ENCODE results near the gene MAP1LC3C. TPM values are rescaled to one million over a fixed set of nuclear protein-coding genes. Genes with fewer than 3 reads are reported as not detected.
A peak's percentile ranks its signal among the peaks of the same experiment; 100 is the strongest.

MAP1LC3C gene
- 1 to 10 TPM in 1 of 4 donors, under 1 TPM in 1, not detected in 2; 0.85 to 6.7 TPM for total RNA-seq

DNA sequence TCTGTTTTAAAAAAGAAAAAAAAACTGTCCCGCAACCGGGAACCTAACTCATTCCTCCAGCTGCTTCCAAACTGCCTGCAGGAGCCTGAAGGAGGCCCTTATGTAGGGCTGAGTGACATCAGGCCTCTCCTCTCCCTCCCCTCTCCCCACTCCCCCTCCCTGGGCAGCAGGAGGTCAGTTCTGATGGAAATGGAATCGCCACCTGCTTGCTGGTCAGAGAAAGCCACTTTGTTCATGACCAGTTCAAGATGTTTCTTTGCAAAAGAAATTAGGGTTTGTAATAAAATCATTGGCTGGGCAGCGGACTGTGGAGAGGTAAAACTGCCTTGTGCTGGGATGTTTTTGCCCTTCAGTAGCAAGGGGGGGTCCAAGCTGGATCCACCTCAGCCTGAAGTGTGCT, at the start of gene MAP1LC3C:
Gene MAP1LC3C (minus strand): TSS at position 73 of the 400 bp plus-strand sequence. CDS start 90 bp downstream, outside the sequence.
- no peak for TF ChIP-seq POLR2A (IDR thresholded peaks at IDR 0.05)
- TF ChIP-seq, protein P1, sequence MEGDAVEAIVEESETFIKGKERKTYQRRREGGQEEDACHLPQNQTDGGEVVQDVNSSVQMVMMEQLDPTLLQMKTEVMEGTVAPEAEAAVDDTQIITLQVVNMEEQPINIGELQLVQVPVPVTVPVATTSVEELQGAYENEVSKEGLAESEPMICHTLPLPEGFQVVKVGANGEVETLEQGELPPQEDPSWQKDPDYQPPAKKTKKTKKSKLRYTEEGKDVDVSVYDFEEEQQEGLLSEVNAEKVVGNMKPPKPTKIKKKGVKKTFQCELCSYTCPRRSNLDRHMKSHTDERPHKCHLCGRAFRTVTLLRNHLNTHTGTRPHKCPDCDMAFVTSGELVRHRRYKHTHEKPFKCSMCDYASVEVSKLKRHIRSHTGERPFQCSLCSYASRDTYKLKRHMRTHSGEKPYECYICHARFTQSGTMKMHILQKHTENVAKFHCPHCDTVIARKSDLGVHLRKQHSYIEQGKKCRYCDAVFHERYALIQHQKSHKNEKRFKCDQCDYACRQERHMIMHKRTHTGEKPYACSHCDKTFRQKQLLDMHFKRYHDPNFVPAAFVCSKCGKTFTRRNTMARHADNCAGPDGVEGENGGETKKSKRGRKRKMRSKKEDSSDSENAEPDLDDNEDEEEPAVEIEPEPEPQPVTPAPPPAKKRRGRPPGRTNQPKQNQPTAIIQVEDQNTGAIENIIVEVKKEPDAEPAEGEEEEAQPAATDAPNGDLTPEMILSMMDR (IDR thresholded peaks at IDR 0.05): no peak
- Histone ChIP-seq H3K4me3 (peak within 1 kb of the TSS in 3 of 4 donors; percentile 10 to 58 (median 11)), H3K36me3 (no peaks in the 10 kb centered on the region), H3K9me3 (no peaks in the 10 kb centered on the region), H3K4me1 (peaks cover 0 to 12% (median 3%) of the 10 kb centered on the region in 3 donors), H3K27ac (peak within 1 kb of the TSS in 3 of 4 donors; percentile 11 to 38 (median 14)), H3K27me3 (peaks cover 0 to 4% (median 0%) of the 10 kb centered on the region in 4 donors)
- 49% methylated on average over 4 of the region's 4 CpGs for WGBS, 2 donors
- DNase-seq: no peak
- intact Hi-C loops (cut with DNase I): no loop called here

DNA sequence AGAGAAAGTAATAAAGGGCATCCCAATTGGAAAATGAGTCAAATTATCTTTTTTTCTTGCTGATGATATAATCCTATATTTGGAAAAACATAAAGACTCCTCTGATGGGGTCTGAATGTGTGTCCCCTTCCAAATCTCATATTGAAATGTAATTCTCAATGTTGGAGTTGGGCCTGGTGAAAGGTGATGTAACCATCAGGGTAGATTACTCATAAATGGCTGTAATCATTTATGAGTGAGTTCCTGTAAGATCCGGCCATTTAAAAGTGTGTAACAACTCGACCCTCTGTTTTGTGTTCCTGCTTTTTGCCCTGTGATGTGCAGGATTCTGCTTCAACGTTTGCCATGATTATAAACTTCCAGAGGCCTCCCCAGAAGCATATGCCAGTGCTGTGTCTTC, 44.3 kb upstream of the MAP1LC3C start:
- H3K27me3 ChIP-seq: no peaks in the 10 kb centered on the region
- H3K36me3 ChIP-seq: no peaks in the 10 kb centered on the region
- no peak for DNase-seq
- no peak for TF ChIP-seq POLR2A (IDR thresholded peaks at IDR 0.05)
- TF ChIP-seq, protein P1 (IDR thresholded peaks at IDR 0.05): no peak
- WGBS, 2 donors: 27 to 38% methylated on average over 3 of the region's 3 CpGs
- intact Hi-C loops (cut with DNase I): no loop called here
- no peak overlapping the region for H3K27ac ChIP-seq
- no peak overlapping the region for H3K4me3 ChIP-seq
- no peaks in the 10 kb centered on the region for H3K9me3 ChIP-seq
- no peaks in the 10 kb centered on the region for H3K4me1 ChIP-seq

DNA sequence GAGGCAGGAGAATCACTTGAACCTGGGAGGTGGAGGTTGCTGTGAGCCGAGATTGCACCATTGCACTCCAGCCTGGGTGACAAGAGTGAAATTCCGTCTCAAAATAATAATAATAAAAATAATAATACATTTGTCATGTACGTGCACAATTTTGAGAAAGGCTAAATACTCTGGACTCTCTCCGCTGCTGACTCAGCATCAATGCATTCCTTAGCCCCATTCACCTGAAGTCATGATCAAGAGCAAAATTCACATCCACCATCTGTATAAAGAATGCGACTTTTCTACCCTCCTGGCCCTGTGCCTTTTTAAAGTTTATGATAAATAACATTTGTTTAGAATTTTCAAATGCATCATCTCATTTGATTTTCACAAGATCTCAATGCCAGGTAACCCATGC, 35.5 kb upstream of the MAP1LC3C start:
- Histone ChIP-seq H3K4me3 (no peak overlapping the region), H3K9me3 (no peaks in the 10 kb centered on the region), H3K27ac (no peak overlapping the region), H3K4me1 (no peaks in the 10 kb centered on the region), H3K27me3 (no peaks in the 10 kb centered on the region), H3K36me3 (no peaks in the 10 kb centered on the region)
- WGBS, 2 donors: 81 to 82% methylated on average over 5 of the region's 5 CpGs
- no peak for TF ChIP-seq POLR2A (IDR thresholded peaks at IDR 0.05)
- TF ChIP-seq, protein P1 (IDR thresholded peaks at IDR 0.05): no peak
- no peak for DNase-seq
- intact Hi-C loops (cut with DNase I): no loop called here

DNA sequence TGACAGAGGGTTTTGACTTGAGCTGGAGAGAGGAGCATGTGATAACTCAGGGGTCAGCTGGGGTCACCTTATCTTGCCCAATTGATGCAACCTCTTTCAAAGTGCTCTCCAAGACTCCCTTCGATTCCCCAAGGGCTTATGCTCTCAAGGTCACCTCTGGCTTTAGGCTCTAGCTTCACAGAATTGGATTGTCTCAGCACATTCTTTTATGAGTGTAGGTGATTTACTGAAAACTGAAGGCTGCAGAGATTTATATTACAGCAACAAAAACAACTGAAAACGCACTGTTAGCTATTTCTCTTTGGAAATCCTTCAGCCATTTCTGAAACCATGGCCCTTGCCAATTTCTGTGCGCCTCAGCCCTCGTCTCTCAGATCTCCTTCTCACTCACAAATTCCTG, 34.5 kb upstream of the MAP1LC3C start:
- H3K27ac ChIP-seq: no peak overlapping the region
- no peak overlapping the region for H3K4me3 ChIP-seq
- no peaks in the 10 kb centered on the region for H3K9me3 ChIP-seq
- TF ChIP-seq POLR2A (IDR thresholded peaks at IDR 0.05): no peak
- TF ChIP-seq, protein P1 (IDR thresholded peaks at IDR 0.05): no peak
- no peaks in the 10 kb centered on the region for H3K27me3 ChIP-seq
- H3K36me3 ChIP-seq: no peaks in the 10 kb centered on the region
- WGBS, 2 donors: 22 to 35% methylated on average over 4 of the region's 4 CpGs
- intact Hi-C loops (cut with DNase I): no loop called here
- DNase-seq: no peak
- H3K4me1 ChIP-seq: no peaks in the 10 kb centered on the region

DNA sequence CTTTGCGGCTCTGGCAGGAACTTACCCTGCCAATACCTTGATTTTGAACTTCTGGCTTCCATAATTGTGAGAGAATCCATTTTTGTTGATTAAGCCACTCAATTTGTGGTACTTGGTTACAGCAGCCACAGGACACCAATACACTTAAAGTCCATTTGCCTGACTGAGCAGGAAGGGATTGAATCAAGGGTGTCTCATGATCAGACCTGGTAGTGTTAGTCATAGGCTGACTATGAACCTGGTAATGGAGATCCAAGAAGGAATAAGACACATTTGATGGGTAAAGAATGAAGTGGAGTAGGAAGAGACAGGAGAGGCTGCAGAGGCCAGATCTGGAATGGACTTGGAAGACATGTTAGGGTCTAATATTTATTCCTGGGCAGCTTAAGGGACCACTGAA, 31.2 kb upstream of the MAP1LC3C start:
- H3K4me1 ChIP-seq: no peaks in the 10 kb centered on the region
- TF ChIP-seq, protein P1 (IDR thresholded peaks at IDR 0.05): no peak
- no peak for TF ChIP-seq POLR2A (IDR thresholded peaks at IDR 0.05)
- no peaks in the 10 kb centered on the region for H3K27me3 ChIP-seq
- no peaks in the 10 kb centered on the region for H3K36me3 ChIP-seq
- no peak for DNase-seq
- H3K4me3 ChIP-seq: no peak overlapping the region
- H3K9me3 ChIP-seq: no peaks in the 10 kb centered on the region
- no peak overlapping the region for H3K27ac ChIP-seq
- 93 to 100% methylated on average over 1 of the region's 1 CpG for WGBS, 2 donors
- intact Hi-C loops (cut with DNase I): no loop called here

All from esophagus squamous epithelium (tissue), 5 donors.